Uterus (tissue), 4 donors: ENCODE measurements around the gene ZNF813. TPM values are rescaled to one million over a fixed set of nuclear protein-coding genes. Genes with fewer than 3 reads are reported as not detected.

Experiments
- DNase-seq, 2 donors: peaks; one replicate each; pipeline ENCODE4 v3.0.0-alpha.2; 2019 to 2020
- H3K27ac ChIP-seq, 2 donors: fragments of 200-600 bp; sonication (generic); 1 replicate in 1 of 2; 2 replicates in 1 of 2; pipeline ENCODE4 v1.5.1; 2016 to 2018
- H3K27me3 ChIP-seq, 2 donors: fragments of 200-600 bp; sonication (generic); one replicate each; pipeline ENCODE4 v1.5.1; 2018 to 2019; ENCODE audit warnings: control low read depth in 1 of 2
- H3K36me3 ChIP-seq, 2 donors: fragments of 200-600 bp; sonication (generic); one replicate each; pipeline ENCODE4 v1.5.1; 2019; ENCODE audit warnings: control low read depth in 1 of 2
- H3K4me1 ChIP-seq, 2 donors: fragments of 200-600 bp; sonication (generic); one replicate each; pipeline ENCODE4 v1.5.1; 2018 to 2019; ENCODE audit warnings: control low read depth in 1 of 2
- H3K4me3 ChIP-seq, 2 donors: fragments of 200-600 bp; sonication (generic); 1 replicate in 1 of 2; 2 replicates in 1 of 2; pipeline ENCODE4 v1.5.1; 2018 to 2019; ENCODE audit warnings: mild to moderate bottlenecking in 1 of 2
- H3K9me3 ChIP-seq, 2 donors: fragments of 200-600 bp; sonication (generic); one replicate each; pipeline ENCODE4 v1.5.1; 2019; ENCODE audit warnings: control low read depth in 1 of 2
- CTCF ChIP-seq, 4 experiments: fragments of 200-600 bp in 2 of 4; fragments of 450-650 bp in 2 of 4; sonication (generic) in 2 of 4; IDR thresholded peaks; one replicate each; pipeline ENCODE4 v1.5.1; 2016 to 2019; ENCODE audit warnings: antibody characterized with exemption in 4 of 4, mild to moderate bottlenecking in 2 of 4, moderate library complexity in 1 of 4
- POLR2A ChIP-seq, 2 donors: fragments of 450-650 bp; IDR thresholded peaks; one replicate each; pipeline ENCODE4 v1.6.1; 2016; ENCODE audit warnings: antibody characterized with exemption in 2 of 2, mild to moderate bottlenecking in 1 of 2, moderate library complexity in 1 of 2
- intact Hi-C: fragments of 100-400 bp; cut with DNase I; formaldehyde crosslinking; loops from one replicate; pipeline ENCODE4 v1.15.1; 2023; ENCODE audit warnings: low total_unique reads
- total RNA-seq, 4 donors: library from RNA; depleted of rRNA in 3 of 4; stranded (reverse); fragments of >200 nt in 3 of 4; gene quantifications; one replicate each; pipeline versions ENCODE4 v1.1.0 to v1.2.4, GENCODE V29; 2014 to 2023
- donor health status: DM: yes; HTN: yes; CAD: no.

Gene ZNF813
- total RNA-seq, 4 donors from 2014 or later: 1.8 to 10.8 (median 6.7) TPM

GRCh38 chr19:53518121-53518520 is 50.6 kb downstream of the ZNF813 start:
- Histone ChIP-seq H3K36me3 (no peaks in the 10 kb centered on the region), H3K27me3 (no peaks in the 10 kb centered on the region), H3K4me1 (peaks cover 0 to 5% of the 10 kb centered on the region in 2 donors), H3K4me3 (no peak overlapping the region), H3K27ac (no peak overlapping the region), H3K9me3 (no peaks in the 10 kb centered on the region)
- no peak for TF ChIP-seq CTCF (IDR thresholded peaks at IDR 0.05)
- TF ChIP-seq POLR2A (IDR thresholded peaks at IDR 0.05): no peak
- intact Hi-C loops: no loop called here
- DNase-seq: no peak

GRCh38 chr19:53518716-53519115 is 51.2 kb downstream of the ZNF813 start:
- Histone ChIP-seq H3K27ac (no peak overlapping the region), H3K4me3 (no peak overlapping the region), H3K4me1 (peaks cover 0 to 5% of the 10 kb centered on the region in 2 donors), H3K36me3 (no peaks in the 10 kb centered on the region), H3K27me3 (no peaks in the 10 kb centered on the region), H3K9me3 (no peaks in the 10 kb centered on the region)
- intact Hi-C loops: no loop called here
- DNase-seq: no peak
- TF ChIP-seq POLR2A (IDR thresholded peaks at IDR 0.05) (no peak), CTCF (IDR thresholded peaks at IDR 0.05) (no peak)

- TF ChIP-seq CTCF (IDR thresholded peaks at IDR 0.05) (no peak), POLR2A (IDR thresholded peaks at IDR 0.05) (no peak)
- no peaks in the 10 kb centered on the region for H3K9me3 ChIP-seq
- no peaks in the 10 kb centered on the region for H3K36me3 ChIP-seq
- peak; percentile 29 to 34 for DNase-seq
- intact Hi-C loops: no loop called here
- no peak overlapping the region for H3K4me3 ChIP-seq
- no peaks in the 10 kb centered on the region for H3K27me3 ChIP-seq
- peaks cover 0 to 5% of the 10 kb centered on the region in 2 donors for H3K4me1 ChIP-seq
- peak overlapping the region; percentile 78 to 89 for H3K27ac ChIP-seq
Observed at GRCh38 chr19:53519446-53519845, 51.9 kb downstream of the ZNF813 start.

- Histone ChIP-seq H3K4me1 (peaks cover 0 to 5% of the 10 kb centered on the region in 2 donors), H3K27me3 (no peaks in the 10 kb centered on the region), H3K9me3 (no peaks in the 10 kb centered on the region), H3K27ac (peak overlapping the region; percentile 78 to 89), H3K4me3 (peak overlapping the region; percentile 37 to 53), H3K36me3 (no peaks in the 10 kb centered on the region)
- intact Hi-C loops: no loop called here
- DNase-seq: peak in 1 of 2 donors; percentile 22
- TF ChIP-seq CTCF (IDR thresholded peaks at IDR 0.05) (no peak), POLR2A (IDR thresholded peaks at IDR 0.05) (no peak)
Observed at GRCh38 chr19:53520163-53520546, 52.6 kb downstream of the ZNF813 start.

- peak; percentile 19 to 35 for TF ChIP-seq POLR2A (IDR thresholded peaks at IDR 0.05)
- peak in 2 of 4 experiments; percentile 17 to 32 for TF ChIP-seq CTCF (IDR thresholded peaks at IDR 0.05)
- no peaks in the 10 kb centered on the region for H3K36me3 ChIP-seq
- H3K27me3 ChIP-seq: no peaks in the 10 kb centered on the region
- H3K4me3 ChIP-seq: peak overlapping the region; percentile 37 to 53
- peak; percentile 96 to 99 for DNase-seq
- H3K9me3 ChIP-seq: no peaks in the 10 kb centered on the region
- peak overlapping the region; percentile 78 to 89 for H3K27ac ChIP-seq
- intact Hi-C loops: no loop called here
- H3K4me1 ChIP-seq: peaks cover 0 to 5% of the 10 kb centered on the region in 2 donors
Observed at GRCh38 chr19:53520547-53521372, 53.2 kb downstream of the ZNF813 start.
